Thyroid gland (tissue), 4 donors: Measurements from ENCODE around the gene C13orf46. TPM values are rescaled to one million over a fixed set of nuclear protein-coding genes. Genes with fewer than 3 reads are reported as not detected.

Source experiments
- DNase-seq, 2 donors: peaks; one replicate each; pipeline ENCODE4 v3.0.0-alpha.2; 2019
- H3K27ac ChIP-seq, 3 donors: fragments of 200-600 bp; sonication (generic); 1 replicate in 2 of 3; 2 replicates in 1 of 3; pipeline ENCODE4 v1.5.1; 2016 to 2019; ENCODE audit warnings: mild to moderate bottlenecking in 1 of 3, moderate library complexity in 1 of 3
- H3K27me3 ChIP-seq: fragments of 200-600 bp; sonication (generic); one replicate; pipeline ENCODE4 v1.5.1; 2019
- H3K36me3 ChIP-seq, 2 donors: fragments of 200-600 bp; sonication (generic); one replicate each; pipeline ENCODE4 v1.5.1; 2016 to 2019
- H3K4me1 ChIP-seq, 2 donors: fragments of 200-600 bp; sonication (generic); one replicate each; pipeline ENCODE4 v1.5.1; 2017 to 2019
- H3K4me3 ChIP-seq, 3 donors: fragments of 200-600 bp; sonication (generic); replicated peaks in 1 of 3; 1 replicate in 2 of 3; 2 replicates in 1 of 3; pipeline ENCODE4 v1.5.1; 2016; ENCODE audit warnings: mild to moderate bottlenecking in 1 of 3
- H3K9me3 ChIP-seq: fragments of 200-600 bp; sonication (generic); one replicate; pipeline ENCODE4 v1.5.1; 2017
- CTCF ChIP-seq, 6 experiments: fragments of 200-600 bp in 3 of 6; fragments of 450-650 bp in 3 of 6; sonication (generic) in 3 of 6; IDR thresholded peaks; one replicate each; pipeline ENCODE4 v1.5.1; 2016 to 2019; ENCODE audit warnings: antibody characterized with exemption in 6 of 6, mild to moderate bottlenecking in 2 of 6, inconsistent platforms in 1 of 6, moderate library complexity in 1 of 6
- POLR2A ChIP-seq, 2 donors: fragments of 450-650 bp; IDR thresholded peaks; one replicate each; pipeline ENCODE4 v1.6.1; 2017; ENCODE audit warnings: antibody characterized with exemption in 2 of 2, mild to moderate bottlenecking in 2 of 2, moderate library complexity in 1 of 2
- WGBS, 2 donors: methylation state at CpG; one replicate each; pipeline ENCODE4 v1.1.5; 2017; 5-methylcytosine and 5-hydroxymethylcytosine counted together
- intact Hi-C: fragments of 100-400 bp; cut with DNase I; formaldehyde crosslinking; loops from one replicate; pipeline ENCODE4 v1.15.1; 2023
- total RNA-seq, 4 donors: library from RNA; depleted of rRNA; stranded (reverse); fragments of >200 nt; gene quantifications; one replicate each; pipeline ENCODE4 v1.2.3, GENCODE V29; 2016

The C13orf46 gene
- total RNA-seq, 4 donors from 2014 or later: 0.67 to 9.4 (median 4.3) TPM

- Histone ChIP-seq H3K4me1 (peaks cover 0 to 8% of the 10 kb centered on the region in 2 donors), H3K4me3 (no peak overlapping the region), H3K27me3 (no peaks in the 10 kb centered on the region), H3K9me3 (no peaks in the 10 kb centered on the region), H3K27ac (no peak overlapping the region), H3K36me3 (no peaks in the 10 kb centered on the region)
- intact Hi-C loops: no loop called here
- no peak for DNase-seq
- 85 to 86% methylated on average over 14 of the region's 14 CpGs for WGBS, 2 donors
- no peak for TF ChIP-seq POLR2A (IDR thresholded peaks at IDR 0.05)
- TF ChIP-seq CTCF (IDR thresholded peaks at IDR 0.05): no peak
Observed at GRCh38 chr13:113934576-113934975, 39.3 kb downstream of the C13orf46 start.

GRCh38 chr13:113933901-113934300 lies 40.0 kb downstream of the C13orf46 start:
- 95 to 98% methylated on average over 22 of the region's 22 CpGs for WGBS, 2 donors
- DNase-seq: peak in 1 of 2 donors; percentile 1
- Histone ChIP-seq H3K36me3 (no peaks in the 10 kb centered on the region), H3K4me1 (peaks cover 5 to 14% of the 10 kb centered on the region in 2 donors), H3K9me3 (no peaks in the 10 kb centered on the region), H3K4me3 (no peak overlapping the region), H3K27me3 (no peaks in the 10 kb centered on the region), H3K27ac (no peak overlapping the region)
- intact Hi-C loops: no loop called here
- TF ChIP-seq POLR2A (IDR thresholded peaks at IDR 0.05) (no peak), CTCF (IDR thresholded peaks at IDR 0.05) (no peak)

GRCh38 chr13:113931841-113932459 lies 41.9 kb downstream of the C13orf46 start:
- no peaks in the 10 kb centered on the region for H3K36me3 ChIP-seq
- no peaks in the 10 kb centered on the region for H3K9me3 ChIP-seq
- no peaks in the 10 kb centered on the region for H3K27me3 ChIP-seq
- H3K27ac ChIP-seq: no peak overlapping the region
- 87 to 91% methylated on average over 16 of the region's 16 CpGs for WGBS, 2 donors
- intact Hi-C loops: no loop called here
- DNase-seq: no peak
- peaks cover 12 to 28% of the 10 kb centered on the region in 2 donors for H3K4me1 ChIP-seq
- no peak overlapping the region for H3K4me3 ChIP-seq
- TF ChIP-seq CTCF (IDR thresholded peaks at IDR 0.05): no peak
- no peak for TF ChIP-seq POLR2A (IDR thresholded peaks at IDR 0.05)

GRCh38 chr13:113930671-113931637 lies 42.9 kb downstream of the C13orf46 start:
- no peak overlapping the region for H3K4me3 ChIP-seq
- TF ChIP-seq POLR2A (IDR thresholded peaks at IDR 0.05): no peak
- TF ChIP-seq CTCF (IDR thresholded peaks at IDR 0.05): no peak
- peaks cover 12 to 31% of the 10 kb centered on the region in 2 donors for H3K4me1 ChIP-seq
- H3K27me3 ChIP-seq: no peaks in the 10 kb centered on the region
- DNase-seq: no peak
- 93 to 96% methylated on average over 34 to 35 of the region's 36 CpGs for WGBS, 2 donors
- intact Hi-C loops: no loop called here
- no peak overlapping the region for H3K27ac ChIP-seq
- no peaks in the 10 kb centered on the region for H3K9me3 ChIP-seq
- H3K36me3 ChIP-seq: no peaks in the 10 kb centered on the region
